Stomach (tissue), 9 donors: ENCODE results near the gene LAMC1. TPM values are rescaled to one million over a fixed set of nuclear protein-coding genes. Genes with fewer than 3 reads are reported as not detected.

Source experiments
- DNase-seq, 2 donors: peaks; one replicate each; pipeline versions ENCODE4 v3.0.0 to v3.0.0-alpha.2; 2013 to 2019
- H3K27ac ChIP-seq, 5 donors: fragments of 200-600 bp in 4 of 5; sonication (generic) in 4 of 5; one replicate each; pipeline ENCODE4 v1.5.1; 2013 to 2019; ENCODE audit warnings: mild to moderate bottlenecking in 1 of 5, moderate library complexity in 1 of 5
- H3K27me3 ChIP-seq, 3 donors: fragments of 200-600 bp; sonication (generic); one replicate each; pipeline ENCODE4 v1.5.1; 2017 to 2019; ENCODE audit warnings: mixed run types in 1 of 3
- H3K36me3 ChIP-seq, 4 donors: fragments of 200-600 bp; sonication (generic); 1 replicate in 3 of 4; 2 replicates in 1 of 4; pipeline ENCODE4 v1.5.1; 2016 to 2019
- H3K4me1 ChIP-seq, 4 donors: fragments of 200-600 bp; sonication (generic); one replicate each; pipeline ENCODE4 v1.5.1; 2016 to 2019
- H3K4me3 ChIP-seq, 4 donors: fragments of 200-600 bp; sonication (generic) in 3 of 4; one replicate each; pipeline ENCODE4 v1.5.1; 2016 to 2019; ENCODE audit warnings: mild to moderate bottlenecking in 1 of 4
- H3K9me3 ChIP-seq, 4 donors: fragments of 200-600 bp; sonication (generic); one replicate each; pipeline ENCODE4 v1.5.1; 2016 to 2019
- EP300 ChIP-seq: sonication (generic); formaldehyde crosslinking; IDR thresholded peaks from one replicate; pipeline ENCODE4 v1.6.1; 2017; ENCODE audit warnings: antibody characterized with exemption
- POLR2A ChIP-seq, 4 donors: fragments of 450-650 bp; IDR thresholded peaks; one replicate each; pipeline ENCODE4 v1.6.1; 2016; ENCODE audit warnings: antibody characterized with exemption in 4 of 4, control low read depth in 2 of 4, mild to moderate bottlenecking in 1 of 4, moderate library complexity in 1 of 4
- POLR2AphosphoS5 ChIP-seq, 3 donors: sonication (generic); formaldehyde crosslinking; IDR thresholded peaks; one replicate each; pipeline ENCODE4 v1.6.1; 2016; ENCODE audit warnings: antibody characterized with exemption in 3 of 3
- WGBS, 5 donors: extraction: QIAGEN DNeasy Blood & Tissue Kit in 3 of 5; methylation state at CpG; one replicate each; pipeline versions ENCODE4 v1.1.5 to v1.1.7; 2013 to 2018; 5-methylcytosine and 5-hydroxymethylcytosine counted together
- intact Hi-C: fragments of 100-400 bp; cut with DNase I; formaldehyde crosslinking; loops from one replicate; pipeline ENCODE4 v1.15.1; 2023; ENCODE audit warnings: low total_unique reads
- polyA plus RNA-seq, 3 donors: library from polyadenylated mRNA; stranded (reverse); fragments of 200-250 nt; gene quantifications; one replicate each; pipeline ENCODE4 v1.2.3, GENCODE V29; 2013
- total RNA-seq, 5 donors: library from RNA; depleted of rRNA; stranded (reverse); fragments of >200 nt; gene quantifications; one replicate each; pipeline versions ENCODE4 v1.1.0 to v1.2.3, GENCODE V29; 2014 to 2016
- TF ChIP-seq, protein P1 (sequence below), 7 experiments: fragments of 450-650 bp in 4 of 7; fragments of 200-600 bp in 3 of 7; sonication (generic) in 3 of 7; IDR thresholded peaks; one replicate each; pipeline ENCODE4 v1.5.1; 2016 to 2019; ENCODE audit warnings: antibody characterized with exemption in 7 of 7, control low read depth in 2 of 7, mild to moderate bottlenecking in 1 of 7
- donor health status: healthy with polysubstance abuse.
- donor health status: Bipolar disorder and iron deficiency.
- donor health status: healthy.

The LAMC1 gene
- total and polyA plus RNA-seq, 8 donors: 11.7 to 355 (median 142) TPM

DNA sequence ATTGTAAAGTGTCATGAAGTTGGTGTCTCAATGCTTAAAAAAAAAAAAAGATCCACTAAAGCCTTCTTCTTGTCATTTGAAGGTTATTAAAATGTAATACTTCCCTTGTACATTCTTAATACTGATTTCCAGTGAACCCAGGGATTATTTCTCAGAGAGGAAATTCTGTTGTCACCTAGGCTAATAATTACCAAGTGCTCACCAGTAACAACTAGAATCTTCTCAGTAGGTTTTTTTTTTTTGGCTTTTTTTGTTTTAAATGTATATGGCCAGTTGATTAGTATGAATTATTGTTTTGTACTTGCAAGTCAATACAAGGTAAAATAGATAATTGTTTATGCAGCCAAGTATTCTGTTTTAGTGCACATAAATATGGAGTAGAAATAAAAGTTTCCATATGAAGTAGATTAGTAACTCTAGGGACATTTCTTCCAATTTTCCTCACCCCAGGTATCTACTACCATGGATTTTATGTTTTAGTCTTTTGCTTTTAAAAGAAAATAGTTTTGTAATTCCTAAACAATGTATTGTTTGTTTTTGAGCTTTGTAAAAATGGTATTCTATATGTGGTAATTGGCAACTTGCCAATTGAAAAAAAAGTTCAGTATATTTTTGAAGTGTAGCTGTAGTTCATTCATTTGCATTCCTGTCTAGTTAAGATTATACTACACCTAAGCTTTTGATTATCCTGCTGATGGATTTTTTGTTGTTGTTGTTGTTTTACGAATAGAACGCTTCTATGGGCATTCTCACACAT lies 21.9 kb downstream of the LAMC1 start:
- intact Hi-C loops: no loop called here
- Histone ChIP-seq H3K9me3 (no peaks in the 10 kb centered on the region), H3K36me3 (no peaks in the 10 kb centered on the region), H3K4me3 (no peak overlapping the region), H3K27me3 (no peaks in the 10 kb centered on the region), H3K27ac (peak overlapping the region in 4 of 5 donors; percentile 22 to 48 (median 42)), H3K4me1 (peaks cover 8 to 96% (median 54%) of the 10 kb centered on the region in 4 donors)
- 92 to 100% (median 97%) methylated on average over 2 of the region's 2 CpGs for WGBS, 5 donors
- TF ChIP-seq POLR2A (IDR thresholded peaks at IDR 0.05) (no peak), EP300 (no peak), POLR2AphosphoS5 (IDR thresholded peaks at IDR 0.05) (no peak)
- TF ChIP-seq, protein P1, sequence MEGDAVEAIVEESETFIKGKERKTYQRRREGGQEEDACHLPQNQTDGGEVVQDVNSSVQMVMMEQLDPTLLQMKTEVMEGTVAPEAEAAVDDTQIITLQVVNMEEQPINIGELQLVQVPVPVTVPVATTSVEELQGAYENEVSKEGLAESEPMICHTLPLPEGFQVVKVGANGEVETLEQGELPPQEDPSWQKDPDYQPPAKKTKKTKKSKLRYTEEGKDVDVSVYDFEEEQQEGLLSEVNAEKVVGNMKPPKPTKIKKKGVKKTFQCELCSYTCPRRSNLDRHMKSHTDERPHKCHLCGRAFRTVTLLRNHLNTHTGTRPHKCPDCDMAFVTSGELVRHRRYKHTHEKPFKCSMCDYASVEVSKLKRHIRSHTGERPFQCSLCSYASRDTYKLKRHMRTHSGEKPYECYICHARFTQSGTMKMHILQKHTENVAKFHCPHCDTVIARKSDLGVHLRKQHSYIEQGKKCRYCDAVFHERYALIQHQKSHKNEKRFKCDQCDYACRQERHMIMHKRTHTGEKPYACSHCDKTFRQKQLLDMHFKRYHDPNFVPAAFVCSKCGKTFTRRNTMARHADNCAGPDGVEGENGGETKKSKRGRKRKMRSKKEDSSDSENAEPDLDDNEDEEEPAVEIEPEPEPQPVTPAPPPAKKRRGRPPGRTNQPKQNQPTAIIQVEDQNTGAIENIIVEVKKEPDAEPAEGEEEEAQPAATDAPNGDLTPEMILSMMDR (IDR thresholded peaks at IDR 0.05): no peak
- no peak for DNase-seq

DNA sequence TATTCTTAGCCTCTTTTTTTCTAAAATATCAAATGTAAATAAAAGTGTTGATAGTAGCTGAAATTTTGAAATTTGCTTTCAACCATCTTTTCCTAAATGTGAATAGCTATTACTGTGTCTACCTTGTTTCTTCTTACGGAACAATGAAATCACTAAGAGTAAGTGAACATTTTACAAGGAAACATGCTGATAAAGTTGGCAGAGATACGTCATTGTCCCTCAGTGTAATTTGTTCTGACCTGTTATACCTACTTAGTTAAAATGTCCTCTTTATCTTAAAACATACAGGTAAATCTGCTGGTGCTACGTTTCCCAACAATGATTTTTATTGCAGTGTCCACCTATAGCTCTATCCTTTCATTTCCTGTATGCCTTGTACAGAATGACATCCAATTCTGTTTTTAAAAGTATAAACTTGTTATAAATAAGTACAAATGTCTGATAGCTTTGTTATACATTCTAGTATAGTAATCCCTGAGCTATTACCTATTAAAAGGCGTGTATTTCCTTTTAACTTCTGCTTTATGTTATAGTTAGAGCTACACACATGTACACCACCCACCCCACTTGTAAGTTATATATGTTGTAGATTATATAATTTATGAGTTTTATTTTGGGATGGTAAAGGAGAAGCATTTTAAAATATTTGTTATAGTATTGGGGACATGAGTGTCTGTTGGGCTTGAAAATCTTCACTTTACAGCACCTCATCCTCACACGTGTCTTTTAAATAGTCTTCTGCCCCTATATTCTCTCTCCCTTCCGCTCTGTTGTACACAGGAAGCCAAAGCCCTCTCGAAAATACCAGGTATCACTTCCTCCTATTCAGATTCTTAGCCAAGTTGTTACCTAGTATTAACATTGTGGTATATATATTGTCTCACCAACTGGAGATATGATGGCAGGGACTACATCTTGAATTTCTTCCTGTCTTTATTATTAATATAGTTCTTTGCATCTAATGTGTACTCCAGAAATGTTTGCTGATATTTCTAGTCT lies 25.2 kb downstream of the LAMC1 start:
- no peaks in the 10 kb centered on the region for H3K36me3 ChIP-seq
- 55 to 72% (median 66%) methylated on average over 7 of the region's 7 CpGs for WGBS, 5 donors
- no peak overlapping the region for H3K27ac ChIP-seq
- peaks cover 8 to 88% (median 45%) of the 10 kb centered on the region in 4 donors for H3K4me1 ChIP-seq
- no peak for TF ChIP-seq POLR2AphosphoS5 (IDR thresholded peaks at IDR 0.05)
- no peak for TF ChIP-seq POLR2A (IDR thresholded peaks at IDR 0.05)
- TF ChIP-seq, protein P1 (IDR thresholded peaks at IDR 0.05): no peak
- TF ChIP-seq EP300: no peak
- no peaks in the 10 kb centered on the region for H3K9me3 ChIP-seq
- DNase-seq: no peak
- no peaks in the 10 kb centered on the region for H3K27me3 ChIP-seq
- intact Hi-C loops: no loop called here
- no peak overlapping the region for H3K4me3 ChIP-seq

DNA sequence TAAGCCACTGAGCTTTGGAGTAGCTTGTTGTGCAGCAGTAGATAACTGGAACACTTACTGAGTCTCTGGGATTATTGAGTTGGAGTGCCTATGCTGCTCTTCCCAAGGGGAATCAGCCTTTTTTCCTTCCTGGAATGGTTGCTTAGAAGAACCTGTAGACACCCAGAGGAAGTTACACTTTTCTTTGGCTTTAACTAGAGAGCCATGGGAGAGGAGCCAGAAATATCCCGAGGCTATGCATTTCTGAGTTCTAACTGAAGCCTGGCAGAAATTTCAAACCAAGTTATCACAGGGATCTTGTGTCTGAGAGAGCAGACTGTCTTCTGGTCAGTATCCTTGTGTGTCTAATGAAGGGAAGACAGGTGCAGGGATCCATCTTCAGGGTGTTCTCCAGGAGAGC lies 28.3 kb downstream of the LAMC1 start:
- 39 to 82% (median 61%) methylated on average over 1 of the region's 1 CpG for WGBS, 5 donors

DNA sequence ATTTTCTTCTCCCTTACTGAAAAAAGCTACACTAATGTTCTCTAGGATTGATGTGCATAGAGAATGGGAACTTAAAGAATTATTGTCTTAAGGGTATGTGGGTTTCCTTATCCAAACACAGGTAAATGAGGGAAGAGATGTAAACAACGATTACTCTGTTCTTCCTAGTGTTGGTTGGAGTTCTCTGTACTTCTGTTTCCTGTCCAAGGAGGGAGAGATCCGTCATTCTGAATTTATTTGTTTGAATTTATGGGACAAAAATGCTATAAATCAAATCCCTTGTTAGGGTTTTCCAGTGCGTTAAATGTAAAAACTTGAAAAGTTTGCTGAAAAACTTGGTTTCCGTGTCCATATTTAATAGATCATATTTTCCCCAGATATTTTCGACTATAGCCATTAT lies 29.6 kb downstream of the LAMC1 start:
- no peaks in the 10 kb centered on the region for H3K27me3 ChIP-seq
- intact Hi-C loops: no loop called here
- peaks cover 4 to 79% (median 40%) of the 10 kb centered on the region in 4 donors for H3K4me1 ChIP-seq
- no peak overlapping the region for H3K27ac ChIP-seq
- TF ChIP-seq, protein P1 (IDR thresholded peaks at IDR 0.05): no peak
- no peaks in the 10 kb centered on the region for H3K36me3 ChIP-seq
- WGBS, 5 donors: 63 to 80% (median 78%) methylated on average over 5 of the region's 5 CpGs
- no peak overlapping the region for H3K4me3 ChIP-seq
- DNase-seq: no peak
- H3K9me3 ChIP-seq: no peaks in the 10 kb centered on the region

More for the DNA sequence above, 28.3 kb downstream of the LAMC1 start:
- no peaks in the 10 kb centered on the region for H3K36me3 ChIP-seq
- no peak for DNase-seq
- H3K4me1 ChIP-seq: peaks cover 4 to 72% (median 38%) of the 10 kb centered on the region in 4 donors
- intact Hi-C loops: no loop called here
- TF ChIP-seq EP300 (no peak), POLR2A (IDR thresholded peaks at IDR 0.05) (no peak)
- H3K27ac ChIP-seq: no peak overlapping the region
- H3K4me3 ChIP-seq: no peak overlapping the region
- H3K9me3 ChIP-seq: no peaks in the 10 kb centered on the region
- H3K27me3 ChIP-seq: no peaks in the 10 kb centered on the region
